IMR-90 (cell line): Measurements from ENCODE around the gene MRPS26. TPM values are rescaled to one million over a fixed set of nuclear protein-coding genes. Genes with fewer than 3 reads are reported as not detected.
A peak's percentile ranks its signal among the peaks of the same experiment; 100 is the strongest.

Experiments used
- ATAC-seq: fragments of 200-7000 bp; cut with Tn5 transposase; 2 replicates; pipeline ENCODE4 v1.9.1; 2020; ENCODE audit warnings: low read depth, mild to moderate bottlenecking, moderate library complexity
- BruUV-seq: library from RNA; stranded (reverse); fragments of 400-500 nt; replicated peaks from 2 replicates; lab custom pipeline; 2021; lab: Mats Ljungman, UMichigan
- CTCF ChIA-PET: fragments of 300-600 bp; formaldehyde crosslinking; extraction: SDS; loops from one replicate; lab custom pipeline; 2021; ENCODE audit warnings: antibody characterized with exemption; lab: Yijun Ruan, JAX
- POLR2A ChIA-PET: fragments of 300-600 bp; sonication (Branson Sonifier 250); formaldehyde crosslinking; loops from one replicate; lab custom pipeline; 2022; ENCODE audit warnings: antibody characterized with exemption; ENCODE audit not compliant: unreplicated experiment; lab: Charles Lee
- DNase-seq: peaks from one replicate; pipeline ENCODE4 v3.0.0; 2013
- H2AFZ ChIP-seq: replicated peaks from 2 replicates; pipeline ENCODE3; 2013; ENCODE audit warnings: low read length, mild to moderate bottlenecking; ENCODE audit not compliant: poor library complexity
- H2AK5ac ChIP-seq: 2 replicates; pipeline ENCODE4 v1.6.1; 2013; ENCODE audit warnings: low read depth, low read length, inconsistent platforms
- H2AK9ac ChIP-seq: replicated peaks from 2 replicates; pipeline ENCODE3; 2013; ENCODE audit warnings: mild to moderate bottlenecking, low read depth, low read length, moderate library complexity; ENCODE audit not compliant: poor library complexity
- H2BK120ac ChIP-seq: 2 replicates; pipeline ENCODE4 v1.6.1; 2013; ENCODE audit warnings: low read depth, low read length, inconsistent platforms
- H2BK15ac ChIP-seq: 3 replicates; pipeline ENCODE4 v1.6.1; 2013; ENCODE audit warnings: low read depth, low read length, inconsistent platforms
- H2BK20ac ChIP-seq: 2 replicates; pipeline ENCODE4 v1.6.1; 2013; ENCODE audit warnings: low read depth, mild to moderate bottlenecking, inconsistent platforms, low read length, moderate library complexity
- H2BK5ac ChIP-seq: 2 replicates; pipeline ENCODE4 v1.6.1; 2013; ENCODE audit warnings: mild to moderate bottlenecking, low read depth, low read length, inconsistent platforms; ENCODE audit not compliant: poor library complexity, severe bottlenecking
- H3K14ac ChIP-seq: replicated peaks from 2 replicates; pipeline ENCODE4 v1.6.1; 2013; ENCODE audit warnings: low read depth, low read length, inconsistent platforms
- H3K18ac ChIP-seq: 2 replicates; pipeline ENCODE4 v1.6.1; 2013; ENCODE audit warnings: low read depth, low read length, control low read depth
- H3K23ac ChIP-seq: 2 replicates; pipeline ENCODE4 v1.6.1; 2013; ENCODE audit warnings: low read depth, low read length, inconsistent platforms
- H3K27ac ChIP-seq: 2 replicates; pipeline ENCODE4 v1.5.1; 2013; ENCODE audit warnings: mild to moderate bottlenecking, control low read depth, low read length; ENCODE audit not compliant: insufficient read depth
- H3K27me3 ChIP-seq: 2 replicates; pipeline ENCODE4 v1.6.1; 2013; ENCODE audit warnings: low read length; ENCODE audit not compliant: control insufficient read depth, insufficient read depth
- H3K36me3 ChIP-seq: 2 replicates; pipeline ENCODE4 v1.6.1; 2013; ENCODE audit warnings: low read length, mixed read lengths; ENCODE audit not compliant: control insufficient read depth, insufficient read depth
- H3K4ac ChIP-seq: 2 replicates; pipeline ENCODE4 v1.6.1; 2013; ENCODE audit warnings: low read depth, low read length, inconsistent platforms
- H3K4me1 ChIP-seq: 2 replicates; pipeline ENCODE4 v1.6.1; 2013; ENCODE audit warnings: low read length, mixed read lengths; ENCODE audit not compliant: control insufficient read depth, insufficient read depth
- H3K4me2 ChIP-seq: 2 replicates; pipeline ENCODE4 v1.6.1; 2013; ENCODE audit warnings: low read depth, mild to moderate bottlenecking, control low read depth, low read length, moderate library complexity
- H3K4me3 ChIP-seq: 2 replicates; pipeline ENCODE4 v1.5.1; 2013; ENCODE audit warnings: low read depth, mild to moderate bottlenecking, control low read depth, low read length, moderate library complexity; ENCODE audit not compliant: insufficient read depth
- H3K56ac ChIP-seq: 2 replicates; pipeline ENCODE4 v1.6.1; 2013; ENCODE audit warnings: low read length, inconsistent platforms; ENCODE audit not compliant: insufficient read depth; ENCODE audit errors: extremely low read depth
- H3K79me1 ChIP-seq, 2 experiments: 2 replicates each; pipeline ENCODE4 v1.6.1; 2013; ENCODE audit warnings: low read length in 2 of 2, inconsistent platforms in 1 of 2, low read depth in 1 of 2
- H3K9ac ChIP-seq: 2 replicates; pipeline ENCODE4 v1.6.1; 2013; ENCODE audit warnings: low read depth, low read length, control low read depth
- H3K9me1 ChIP-seq: 2 replicates; pipeline ENCODE4 v1.6.1; 2013; ENCODE audit warnings: low read length, inconsistent platforms; ENCODE audit not compliant: insufficient read depth
- H3K9me3 ChIP-seq: 2 replicates; pipeline ENCODE4 v1.6.1; 2013; ENCODE audit warnings: low read length; ENCODE audit not compliant: control insufficient read depth, insufficient read depth
- H4K20me1 ChIP-seq: 2 replicates; pipeline ENCODE4 v1.6.1; 2013; ENCODE audit warnings: low read length, inconsistent platforms; ENCODE audit not compliant: insufficient read depth
- H4K5ac ChIP-seq: 2 replicates; pipeline ENCODE4 v1.6.1; 2013; ENCODE audit warnings: mild to moderate bottlenecking, low read depth, low read length, control low read depth
- H4K8ac ChIP-seq, 2 experiments: 2 replicates each; pipeline ENCODE4 v1.6.1; 2013; ENCODE audit warnings: low read depth in 2 of 2, low read length in 2 of 2, control low read depth in 1 of 2, inconsistent platforms in 1 of 2
- H4K91ac ChIP-seq: 2 replicates; pipeline ENCODE4 v1.6.1; 2013; ENCODE audit warnings: low read depth, low read length, inconsistent platforms; ENCODE audit not compliant: insufficient read depth
- BHLHE40 ChIP-seq: fragments of 150-350 bp; IDR thresholded peaks from 2 replicates; pipeline ENCODE4 v1.6.1; 2016; ENCODE audit warnings: mild to moderate bottlenecking, low read depth, low read length
- CEBPB ChIP-seq: IDR thresholded peaks from 2 replicates; pipeline ENCODE4 v1.6.1; 2012; ENCODE audit warnings: low read depth, low read length, improper control_type of control experiment
- CHD1 ChIP-seq: IDR thresholded peaks from 2 replicates; pipeline ENCODE4 v1.6.1; 2012; ENCODE audit warnings: low read depth, low read length, improper control_type of control experiment
- FOS ChIP-seq: fragments of 150-350 bp; IDR thresholded peaks from 2 replicates; pipeline ENCODE4 v1.6.1; 2016; ENCODE audit warnings: low read depth, low read length
- MAFK ChIP-seq: IDR thresholded peaks from 2 replicates; pipeline ENCODE4 v1.6.1; 2012; ENCODE audit warnings: low read depth, low read length, improper control_type of control experiment
- MXI1 ChIP-seq: IDR thresholded peaks from 2 replicates; pipeline ENCODE4 v1.6.1; 2012; ENCODE audit warnings: low read depth, mild to moderate bottlenecking, low read length, moderate library complexity, borderline replicate concordance
- POLR2A ChIP-seq: IDR thresholded peaks from 2 replicates; pipeline ENCODE4 v1.6.1; 2012; ENCODE audit warnings: mild to moderate bottlenecking, low read depth, low read length
- RAD21 ChIP-seq: IDR thresholded peaks from 2 replicates; pipeline ENCODE4 v1.6.1; 2012; ENCODE audit warnings: low read length, improper control_type of control experiment
- RCOR1 ChIP-seq: IDR thresholded peaks from 2 replicates; pipeline ENCODE4 v1.6.1; 2012; ENCODE audit warnings: mild to moderate bottlenecking, low read length, improper control_type of control experiment; ENCODE audit not compliant: insufficient replicate concordance
- SMC3 ChIP-seq: fragments of 150-350 bp; IDR thresholded peaks from 2 replicates; pipeline ENCODE4 v1.6.1; 2016; ENCODE audit warnings: low read depth, mild to moderate bottlenecking, antibody characterized with exemption, low read length, moderate library complexity
- WGBS, 2 experiments: methylation state at CpG; one replicate each; pipeline versions ENCODE4 v1.1.5 to v1.1.7; 2013; ENCODE audit warnings: missing lambda C conversion rate in 2 of 2; ENCODE audit not compliant: insufficient read length in 1 of 2; ENCODE audit errors: extremely low coverage in 2 of 2; 5-methylcytosine and 5-hydroxymethylcytosine counted together
- dilution Hi-C: fragments of 300-500 bp; cut with HindIII; formaldehyde crosslinking; loops from one replicate; pipeline ENCODE4 v1.14.3; 2018; ENCODE audit warnings: low sequenced_read_pairs; ENCODE audit not compliant: unreplicated experiment
- in situ Hi-C: fragments of 300-500 bp; cut with MboI; formaldehyde crosslinking; loops from 3 replicates; pipeline ENCODE4 v1.14.3; 2019; ENCODE audit warnings: low sequenced_read_pairs, inconsistent platforms, mixed read lengths
- intact Hi-C: fragments of 100-400 bp; cut with micrococcal nuclease; formaldehyde crosslinking; loops from 2 replicates; pipeline ENCODE4 v1.10.0; 2022
- polyA plus RNA-seq, 3 experiments: library from polyadenylated mRNA; depleted of rRNA; stranded (reverse); fragments of >200 nt; gene quantifications; 2 replicates each; pipeline ENCODE4 v1.2.3, GENCODE V29; 2012; ENCODE audit warnings: low replicate concordance in 1 of 3
- total RNA-seq: library from RNA; depleted of rRNA; stranded (reverse); fragments of >200 nt; gene quantifications from 2 replicates; pipeline ENCODE4 v1.2.3, GENCODE V29; 2012
- TF ChIP-seq, protein P1 (sequence below): fragments of 150-350 bp; IDR thresholded peaks from 2 replicates; pipeline ENCODE4 v1.6.1; 2016; ENCODE audit warnings: low read depth, mild to moderate bottlenecking, low read length, moderate library complexity, borderline replicate concordance
- TF ChIP-seq, protein P2 (sequence below): conservative IDR thresholded peaks from 2 replicates; pipeline ENCODE4 v1.5.1; 2012; ENCODE audit warnings: mild to moderate bottlenecking, low read depth, low read length, improper control_type of control experiment

Gene MRPS26
- total and polyA plus RNA-seq, 2 of the 4 experiments (the other 2 are of a cell fraction): 22.2 to 38.6 TPM

DNA sequence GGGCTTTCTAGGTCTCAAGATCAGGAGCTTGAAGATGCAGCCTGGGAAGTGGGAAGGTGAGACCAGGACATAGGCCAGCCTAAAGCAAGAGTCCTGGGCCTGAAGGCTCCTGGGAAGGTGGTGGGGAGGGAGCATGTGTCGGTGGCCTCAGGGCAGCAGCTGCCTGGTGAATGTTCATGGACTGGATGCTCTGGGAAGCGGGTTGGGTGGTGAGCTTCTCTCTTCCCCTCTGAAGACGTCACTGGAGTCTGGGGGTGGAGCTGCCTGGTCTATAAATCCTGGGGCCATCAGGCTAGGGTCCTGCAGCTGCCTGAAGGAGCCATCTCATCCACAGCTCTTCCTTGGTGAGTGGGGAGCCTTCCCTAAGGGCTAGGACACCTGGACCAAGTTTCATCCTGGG is 2.5 kb upstream of the MRPS26 start, which contains the start of gene GNRH2:
TSS of gene GNRH2 (plus strand) at position 301 of the 400 bp plus-strand sequence. CDS start 793 bp downstream, outside the sequence.
- peaks cover 8% of the 10 kb centered on the region for H4K20me1 ChIP-seq
- H3K9me1 ChIP-seq: peaks cover 24% of the 10 kb centered on the region
- no peak within 1 kb of the TSS for H3K4ac ChIP-seq
- H2AFZ ChIP-seq: no peak within 1 kb of the TSS
- no peak for ATAC-seq
- H2BK15ac ChIP-seq: no peak within 1 kb of the TSS
- H3K14ac ChIP-seq: no peak within 1 kb of the TSS
- peaks cover 10 to 19% of the 10 kb centered on the region in 2 experiments for H3K79me1 ChIP-seq
- TF ChIP-seq FOS (no peak), POLR2A (no peak), MAFK (no peak), CEBPB (no peak), RAD21 (no peak), BHLHE40 (no peak), SMC3 (no peak), MXI1 (no peak), RCOR1 (no peak), CHD1 (no peak)
- TF ChIP-seq, protein P1, sequence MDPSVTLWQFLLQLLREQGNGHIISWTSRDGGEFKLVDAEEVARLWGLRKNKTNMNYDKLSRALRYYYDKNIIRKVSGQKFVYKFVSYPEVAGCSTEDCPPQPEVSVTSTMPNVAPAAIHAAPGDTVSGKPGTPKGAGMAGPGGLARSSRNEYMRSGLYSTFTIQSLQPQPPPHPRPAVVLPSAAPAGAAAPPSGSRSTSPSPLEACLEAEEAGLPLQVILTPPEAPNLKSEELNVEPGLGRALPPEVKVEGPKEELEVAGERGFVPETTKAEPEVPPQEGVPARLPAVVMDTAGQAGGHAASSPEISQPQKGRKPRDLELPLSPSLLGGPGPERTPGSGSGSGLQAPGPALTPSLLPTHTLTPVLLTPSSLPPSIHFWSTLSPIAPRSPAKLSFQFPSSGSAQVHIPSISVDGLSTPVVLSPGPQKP: no peak
- TF ChIP-seq, protein P2, sequence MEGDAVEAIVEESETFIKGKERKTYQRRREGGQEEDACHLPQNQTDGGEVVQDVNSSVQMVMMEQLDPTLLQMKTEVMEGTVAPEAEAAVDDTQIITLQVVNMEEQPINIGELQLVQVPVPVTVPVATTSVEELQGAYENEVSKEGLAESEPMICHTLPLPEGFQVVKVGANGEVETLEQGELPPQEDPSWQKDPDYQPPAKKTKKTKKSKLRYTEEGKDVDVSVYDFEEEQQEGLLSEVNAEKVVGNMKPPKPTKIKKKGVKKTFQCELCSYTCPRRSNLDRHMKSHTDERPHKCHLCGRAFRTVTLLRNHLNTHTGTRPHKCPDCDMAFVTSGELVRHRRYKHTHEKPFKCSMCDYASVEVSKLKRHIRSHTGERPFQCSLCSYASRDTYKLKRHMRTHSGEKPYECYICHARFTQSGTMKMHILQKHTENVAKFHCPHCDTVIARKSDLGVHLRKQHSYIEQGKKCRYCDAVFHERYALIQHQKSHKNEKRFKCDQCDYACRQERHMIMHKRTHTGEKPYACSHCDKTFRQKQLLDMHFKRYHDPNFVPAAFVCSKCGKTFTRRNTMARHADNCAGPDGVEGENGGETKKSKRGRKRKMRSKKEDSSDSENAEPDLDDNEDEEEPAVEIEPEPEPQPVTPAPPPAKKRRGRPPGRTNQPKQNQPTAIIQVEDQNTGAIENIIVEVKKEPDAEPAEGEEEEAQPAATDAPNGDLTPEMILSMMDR: no peak
- WGBS, 2 experiments: 86% methylated on average over 2 of the region's 3 CpGs; no CpG with 5 or more reads in 1 of the 2 experiments
- intact Hi-C loops: no loop called here
- H3K36me3 ChIP-seq: peaks cover 27% of the 10 kb centered on the region
- no peak within 1 kb of the TSS for H4K5ac ChIP-seq
- no TSS peak for BruUV-seq
- peak within 1 kb of the TSS; percentile 95 for H2AK9ac ChIP-seq
- H3K9ac ChIP-seq: no peak within 1 kb of the TSS
- no peak within 1 kb of the TSS for H2AK5ac ChIP-seq
- H3K27ac ChIP-seq: no peak within 1 kb of the TSS
- ChIA-PET POLR2A (no interaction called here), CTCF (interaction anchor here (0.6 kb wide), 1 partner anchor 34 kb away, joined by 3 read pairs; no protein-coding TSS in a partner anchor)
- H3K4me1 ChIP-seq: peaks cover 13% of the 10 kb centered on the region
- H3K56ac ChIP-seq: no peak within 1 kb of the TSS
- dilution Hi-C loops: no loop called here
- no peak within 1 kb of the TSS for H3K4me3 ChIP-seq
- no peak within 1 kb of the TSS for H2BK20ac ChIP-seq
- no peak within 1 kb of the TSS for H2BK5ac ChIP-seq
- no peak within 1 kb of the TSS for H3K4me2 ChIP-seq
- no peak for DNase-seq
- H3K18ac ChIP-seq: no peak within 1 kb of the TSS
- no peaks in the 10 kb centered on the region for H3K27me3 ChIP-seq
- no peak within 1 kb of the TSS for H2BK120ac ChIP-seq
- no peaks in the 10 kb centered on the region for H3K9me3 ChIP-seq
- in situ Hi-C loops: no loop called here
- no peak within 1 kb of the TSS for H4K91ac ChIP-seq
- H4K8ac ChIP-seq: no peak within 1 kb of the TSS
- H3K23ac ChIP-seq: no peak within 1 kb of the TSS
